AG04450 (cell line): ENCODE results near the gene RCAN3. TPM values are rescaled to one million over a fixed set of nuclear protein-coding genes. Genes with fewer than 3 reads are reported as not detected.
"Not testable (repeated sequence)": the region's sequence is repeated elsewhere in the genome, so short reads cannot be mapped to it uniquely, and the experiment has no call there.

Source experiments
- CTCF ChIA-PET: fragments of 300-600, 350-600 bp; formaldehyde crosslinking; extraction: SDS; loops from one replicate; lab custom pipeline; 2022; ENCODE audit warnings: antibody characterized with exemption, inconsistent platforms; lab: Charles Lee
- POLR2A ChIA-PET: fragments of 350-600 bp; formaldehyde crosslinking; extraction: SDS; loops from one replicate; lab custom pipeline; 2021; ENCODE audit warnings: antibody characterized with exemption, inconsistent platforms; lab: Yijun Ruan, JAX
- DNase-seq: peaks from one replicate; pipeline ENCODE4 v3.0.0-alpha.2; 2011; ENCODE audit warnings: low read depth, low spot score
- H3K27ac ChIP-seq: one replicate; pipeline ENCODE4 v1.5.1; 2012; ENCODE audit warnings: low read depth, low read length, control low read depth
- H3K27me3 ChIP-seq: one replicate; pipeline ENCODE4 v1.6.0; 2012; ENCODE audit warnings: low read length; ENCODE audit not compliant: control insufficient read depth, insufficient read depth
- H3K4me3 ChIP-seq: 2 replicates; pipeline ENCODE4 v1.5.1; 2011; ENCODE audit warnings: mild to moderate bottlenecking, low read depth, low read length, control low read depth
- H3K9me3 ChIP-seq: 2 replicates; pipeline ENCODE4 v1.5.1; 2012; ENCODE audit warnings: low read length; ENCODE audit not compliant: control insufficient read depth, insufficient read depth
- CTCF ChIP-seq: IDR thresholded peaks from 2 replicates; pipeline ENCODE4 v1.5.1; 2011; ENCODE audit warnings: low read depth, low read length, control low read depth, inconsistent platforms
- polyA plus RNA-seq: library from polyadenylated mRNA; depleted of rRNA; stranded (reverse); fragments of >200 nt; gene quantifications from 2 replicates; pipeline ENCODE4 v1.2.3, GENCODE V29; 2011

The RCAN3 gene
- polyA plus RNA-seq, 1 experiment = 4.5 TPM

GRCh38 chr1:24459551-24460266, 42.9 kb upstream of the RCAN3 start:
- H3K9me3 ChIP-seq = peaks cover 3% of the 10 kb centered on the region
- DNase-seq = no peak
- CTCF ChIA-PET = interaction anchor here (0.6 kb wide), 1 partner anchor 46 kb away, joined by 4 read pairs; no protein-coding TSS in a partner anchor
- H3K27me3 ChIP-seq = no peaks in the 10 kb centered on the region
- POLR2A ChIA-PET = no interaction called here
- no peak overlapping the region for H3K27ac ChIP-seq
- TF ChIP-seq CTCF = no peak
- H3K4me3 ChIP-seq = no peak overlapping the region

- H3K27ac ChIP-seq, H3K27me3 ChIP-seq, H3K4me3 ChIP-seq, DNase-seq, H3K9me3 ChIP-seq, CTCF ChIA-PET, POLR2A ChIA-PET: not testable (repeated sequence)
Observed at GRCh38 chr1:24462128-24462527, 40.5 kb upstream of the RCAN3 start.

DNA sequence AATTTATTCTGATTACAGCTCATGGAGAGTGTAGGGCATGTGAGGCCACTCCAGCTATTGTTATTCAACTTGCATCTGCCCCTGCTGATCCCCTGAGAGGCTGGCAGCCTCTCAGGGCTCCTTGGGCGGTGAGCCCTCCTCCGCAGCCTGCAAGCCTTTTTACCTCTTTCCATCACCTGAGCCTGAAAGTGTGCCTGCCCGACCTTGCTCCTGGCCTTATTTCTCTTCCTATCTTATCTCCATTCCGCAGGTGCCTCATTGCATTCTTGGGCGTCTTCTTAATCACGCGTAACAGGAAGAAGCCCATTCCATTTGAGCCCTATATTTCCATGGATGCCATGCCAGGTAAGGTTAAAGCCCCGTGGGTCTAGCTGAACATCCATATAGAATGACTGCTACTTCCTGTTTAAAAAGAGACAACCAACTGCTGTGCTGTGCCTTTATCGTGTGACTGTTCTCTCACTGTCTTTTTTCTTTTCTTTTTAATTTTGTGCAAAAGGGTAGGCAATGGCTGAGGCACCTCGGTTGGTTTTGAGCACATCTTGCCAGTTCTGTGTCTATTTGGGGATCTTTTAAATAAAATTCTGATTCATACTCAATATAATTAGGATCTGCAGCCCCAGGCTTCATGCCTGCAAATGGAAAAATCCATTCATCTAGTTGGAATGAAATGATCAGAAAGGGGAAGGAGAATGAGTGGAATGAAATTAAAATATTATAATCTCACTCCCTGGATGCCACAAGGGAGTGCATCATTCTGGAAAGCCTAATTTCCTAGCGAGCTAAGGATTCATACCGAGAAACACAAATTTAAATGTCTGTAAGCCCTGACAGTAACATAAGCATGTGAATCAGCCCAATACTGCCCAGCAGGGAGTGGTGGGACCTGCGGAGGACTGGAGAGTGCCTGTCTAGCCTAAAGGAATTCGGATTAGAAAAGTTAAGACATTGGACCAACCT, 38.6 kb upstream of the RCAN3 start:
- TF ChIP-seq CTCF = no peak
- POLR2A ChIA-PET = no interaction called here
- no peaks in the 10 kb centered on the region for H3K27me3 ChIP-seq
- CTCF ChIA-PET = interaction anchor here (0.6 kb wide), 1 partner anchor 268 kb away, joined by 3 read pairs; no protein-coding TSS in a partner anchor
- H3K27ac ChIP-seq = peak overlapping the region; percentile 24
- no peak overlapping the region for H3K4me3 ChIP-seq
- DNase-seq = no peak
- peaks cover 3% of the 10 kb centered on the region for H3K9me3 ChIP-seq

GRCh38 chr1:24465099-24465498, 37.5 kb upstream of the RCAN3 start:
- POLR2A ChIA-PET = no interaction called here
- peaks cover 3% of the 10 kb centered on the region for H3K9me3 ChIP-seq
- H3K4me3 ChIP-seq = no peak overlapping the region
- H3K27ac ChIP-seq = no peak overlapping the region
- DNase-seq = no peak
- CTCF ChIA-PET = no interaction called here
- no peak for TF ChIP-seq CTCF
- H3K27me3 ChIP-seq = no peaks in the 10 kb centered on the region

DNA sequence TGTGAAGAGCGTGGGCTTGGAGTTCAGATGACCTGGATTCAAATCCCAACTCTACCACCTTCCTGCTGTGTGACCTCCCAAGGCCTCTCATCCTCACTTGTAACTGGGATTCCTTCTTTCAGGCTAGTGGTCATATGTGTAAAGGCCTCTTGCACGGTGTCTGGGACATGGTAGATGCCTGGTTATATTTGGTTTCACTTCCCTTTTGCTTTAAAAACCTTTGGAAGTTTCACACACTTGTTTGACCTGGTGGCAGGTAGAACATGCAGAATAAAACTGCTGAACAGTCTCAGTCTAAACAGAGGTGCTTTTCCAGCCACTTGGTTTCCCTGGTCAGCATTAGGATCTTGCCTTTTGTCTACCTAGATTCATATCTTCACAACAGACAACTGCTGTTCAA, 37.0 kb upstream of the RCAN3 start:
- Histone ChIP-seq H3K27me3 (no peaks in the 10 kb centered on the region), H3K9me3 (peaks cover 3% of the 10 kb centered on the region), H3K4me3 (no peak overlapping the region), H3K27ac (no peak overlapping the region)
- POLR2A ChIA-PET = no interaction called here
- TF ChIP-seq CTCF = no peak
- CTCF ChIA-PET = no interaction called here
- no peak for DNase-seq
